Stimulated activated memory B cell treated with anti-CD40 and anti-IgM and Interleukin-4, amounts not matched to agents 10 μg/mL and 1 μg/mL and 100 μg/mL, for 72 hours (primary cell): ENCODE results near the gene GPANK1.
A peak's percentile ranks its signal among the peaks of the same experiment; 100 is the strongest.

ENCODE experiments used
- ATAC-seq: fragments of 150-1000 bp; cut with Tn5 transposase; 2 replicates; pipeline ENCODE4 v1.10.0; 2021
- H3K27ac Mint-ChIP-seq: one replicate; pipeline ENCODE4 v1.8.0; 2022; ENCODE audit warnings: mild to moderate bottlenecking, mixed read lengths
- H3K27me3 Mint-ChIP-seq: one replicate; pipeline ENCODE4 v1.8.0; 2022; ENCODE audit warnings: mixed read lengths
- H3K36me3 Mint-ChIP-seq: one replicate; pipeline ENCODE4 v1.8.0; 2022; ENCODE audit warnings: mixed read lengths
- H3K4me1 Mint-ChIP-seq: one replicate; pipeline ENCODE4 v1.8.0; 2022; ENCODE audit warnings: mixed read lengths
- H3K4me3 Mint-ChIP-seq: one replicate; pipeline ENCODE4 v1.8.0; 2022; ENCODE audit warnings: mild to moderate bottlenecking, moderate library complexity, mixed read lengths
- H3K9me3 Mint-ChIP-seq: one replicate; pipeline ENCODE4 v1.8.0; 2022; ENCODE audit warnings: mixed read lengths

Gene GPANK1

DNA sequence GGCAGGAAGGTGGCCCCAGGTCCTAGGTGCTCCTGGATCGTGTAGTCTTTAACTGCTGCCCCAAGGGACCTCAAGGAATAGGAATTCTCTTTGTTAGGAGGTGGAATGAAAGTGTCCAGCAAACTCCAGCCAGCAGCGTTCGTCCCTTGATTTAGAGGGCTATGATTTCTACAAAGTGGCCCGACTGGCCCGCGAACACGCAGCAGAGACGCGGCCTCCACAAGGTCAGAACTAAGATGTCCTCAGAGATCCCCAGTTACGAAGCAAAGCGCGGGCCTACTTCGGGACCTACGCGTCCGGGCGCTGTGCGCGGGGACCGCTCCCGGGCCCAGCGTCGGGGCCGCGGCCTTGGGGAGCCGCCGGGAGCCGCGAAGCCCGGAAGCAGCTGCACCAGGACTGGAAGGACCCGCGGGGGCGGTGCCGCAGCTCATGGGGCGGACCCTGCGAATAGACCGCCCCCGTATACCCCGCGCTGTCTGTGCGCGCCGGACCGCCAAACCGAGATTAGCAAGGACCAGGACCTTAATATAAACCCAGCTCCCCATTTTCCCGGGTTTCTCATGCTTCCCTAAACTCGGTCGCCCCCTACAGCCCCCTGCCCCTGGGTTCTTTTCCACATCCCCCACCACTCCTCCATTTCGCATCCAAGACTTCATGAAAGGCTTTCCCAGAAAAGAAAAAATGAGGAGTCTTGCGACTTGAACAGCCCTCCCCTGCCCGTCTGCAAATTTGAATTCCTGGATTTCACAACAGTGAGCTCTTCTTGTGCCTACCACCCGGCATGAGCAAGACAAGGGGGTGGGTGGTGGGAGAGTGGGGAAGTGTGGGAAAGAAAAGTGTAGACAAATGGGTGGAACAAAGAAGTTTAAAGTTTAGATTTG lies 4.2 kb downstream of the GPANK1 start, which contains the start of gene C6orf47:
Gene C6orf47, minus strand, starts transcription at position 398 of the 881 bp plus-strand sequence. CDS start 831 bp downstream, outside the sequence.
- Mint-ChIP-seq H3K9me3 (no peaks in the 10 kb centered on the region), H3K4me1 (peaks cover 89% of the 10 kb centered on the region), H3K27me3 (no peaks in the 10 kb centered on the region), H3K4me3 (peak within 1 kb of the TSS; percentile 97), H3K36me3 (peaks cover 71% of the 10 kb centered on the region), H3K27ac (peak within 1 kb of the TSS; percentile 98)
- ATAC-seq: peak; percentile 86

DNA sequence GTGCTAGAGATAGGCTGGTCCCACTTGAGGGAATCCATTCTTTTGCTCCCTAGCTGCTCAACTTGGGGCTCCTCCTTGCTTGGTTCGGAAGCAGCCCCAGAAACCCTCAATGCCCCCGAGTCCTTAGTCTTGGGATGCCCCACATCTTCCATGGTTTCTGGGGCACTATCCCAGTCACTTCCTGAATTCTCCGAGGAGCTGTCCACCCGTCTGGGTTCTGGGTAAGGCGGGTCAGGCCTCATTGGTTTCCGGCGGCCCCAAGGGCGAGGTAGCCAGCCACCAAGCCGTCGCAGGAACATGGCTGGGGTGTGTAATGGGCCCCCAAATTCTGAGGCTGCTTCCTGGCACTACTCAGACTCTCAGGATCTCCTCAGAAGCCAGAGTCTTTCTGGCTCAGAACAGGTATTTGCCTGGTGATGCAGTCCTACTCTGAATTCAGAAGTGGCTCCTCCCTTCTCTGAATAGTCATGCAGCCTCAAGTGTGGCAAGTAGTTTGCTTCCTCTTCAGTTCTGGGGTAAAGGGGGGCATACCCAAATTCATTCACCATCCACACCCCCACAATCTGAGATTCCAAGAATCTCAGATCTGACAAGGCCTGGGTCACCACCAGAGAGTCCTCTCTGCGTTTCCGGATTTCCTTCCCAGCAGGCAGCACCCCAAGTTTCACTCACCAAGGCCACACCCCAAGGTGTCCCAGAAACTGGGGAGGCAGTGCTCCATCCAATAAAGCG lies 5.0 kb downstream of the GPANK1 start:
- Mint-ChIP-seq H3K4me3 (peak overlapping the region; percentile 97), H3K36me3 (peaks cover 74% of the 10 kb centered on the region), H3K27me3 (no peaks in the 10 kb centered on the region)

DNA sequence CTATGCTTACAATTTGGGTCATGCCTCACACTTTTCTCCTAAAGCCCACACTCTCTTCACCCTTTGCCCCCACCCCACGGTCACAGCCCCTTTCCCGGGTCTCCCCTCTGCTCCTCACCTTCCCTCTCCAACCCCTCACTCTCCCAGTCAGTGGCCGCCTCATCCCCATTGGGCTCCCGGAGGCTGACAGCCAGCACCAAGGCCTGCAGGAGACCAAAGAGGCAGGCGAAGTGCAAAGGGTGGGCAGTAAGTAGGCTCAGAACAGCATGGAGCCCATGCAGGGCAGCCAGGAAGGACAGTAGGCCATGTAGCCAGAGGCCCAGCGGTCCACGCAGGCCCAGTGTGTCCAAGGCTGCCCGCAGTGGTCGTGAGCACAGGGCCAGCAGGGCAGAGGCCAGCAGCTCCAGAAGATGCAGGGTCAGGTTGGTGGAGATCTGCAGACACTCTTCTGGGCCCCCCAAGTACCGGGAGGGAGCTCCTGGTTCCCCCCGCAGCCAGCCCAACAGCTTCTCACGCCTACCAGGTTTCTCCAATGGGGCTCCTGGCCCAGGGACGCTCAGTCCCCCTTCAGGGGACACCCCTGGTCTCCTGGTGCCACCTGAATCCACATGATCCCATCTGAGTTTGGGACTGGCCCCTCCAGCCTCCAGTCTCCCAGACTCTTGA lies 5.7 kb downstream of the GPANK1 start:
- peak overlapping the region; percentile 97 for H3K4me3 Mint-ChIP-seq
- peak overlapping the region; percentile 98 for H3K27ac Mint-ChIP-seq
- H3K9me3 Mint-ChIP-seq: no peaks in the 10 kb centered on the region
- no peak for ATAC-seq
- peaks cover 67% of the 10 kb centered on the region for H3K36me3 Mint-ChIP-seq
- peaks cover 83% of the 10 kb centered on the region for H3K4me1 Mint-ChIP-seq
- H3K27me3 Mint-ChIP-seq: no peaks in the 10 kb centered on the region

More for the DNA sequence above, 5.0 kb downstream of the GPANK1 start:
- H3K27ac Mint-ChIP-seq: peak overlapping the region; percentile 98
- H3K9me3 Mint-ChIP-seq: no peaks in the 10 kb centered on the region
- peak; percentile 65 for ATAC-seq
- peaks cover 90% of the 10 kb centered on the region for H3K4me1 Mint-ChIP-seq

DNA sequence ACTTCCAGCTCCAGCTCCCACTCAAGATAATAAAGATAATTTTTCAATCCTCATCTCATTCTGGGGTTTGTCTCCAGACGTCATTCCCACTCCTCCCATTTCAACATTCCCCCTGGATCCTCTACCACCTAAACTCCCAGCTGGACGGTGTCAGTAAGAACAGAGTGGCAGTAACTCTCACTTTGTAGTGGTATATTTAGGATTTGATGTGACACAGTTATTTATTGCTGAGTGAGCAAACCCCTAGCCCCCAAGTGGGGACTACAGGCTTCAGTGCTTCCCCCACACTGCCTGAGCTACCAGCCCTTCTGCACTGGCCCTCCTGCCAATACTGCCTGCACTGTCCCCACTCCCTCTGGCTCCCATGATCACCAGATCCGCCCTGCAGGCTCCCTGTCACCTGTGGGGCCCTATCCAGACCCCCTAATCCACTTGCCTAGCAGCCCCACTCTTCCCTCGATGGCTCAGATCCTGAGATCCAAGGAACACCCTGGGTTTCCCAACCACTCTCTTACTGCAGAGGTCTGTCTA lies 6.6 kb downstream of the GPANK1 start:
- H3K36me3 Mint-ChIP-seq: peaks cover 58% of the 10 kb centered on the region
- peak overlapping the region; percentile 97 for H3K4me3 Mint-ChIP-seq
- H3K9me3 Mint-ChIP-seq: no peaks in the 10 kb centered on the region
- no peak for ATAC-seq
- H3K4me1 Mint-ChIP-seq: peaks cover 80% of the 10 kb centered on the region
- H3K27me3 Mint-ChIP-seq: no peaks in the 10 kb centered on the region
- H3K27ac Mint-ChIP-seq: peak overlapping the region; percentile 98

DNA sequence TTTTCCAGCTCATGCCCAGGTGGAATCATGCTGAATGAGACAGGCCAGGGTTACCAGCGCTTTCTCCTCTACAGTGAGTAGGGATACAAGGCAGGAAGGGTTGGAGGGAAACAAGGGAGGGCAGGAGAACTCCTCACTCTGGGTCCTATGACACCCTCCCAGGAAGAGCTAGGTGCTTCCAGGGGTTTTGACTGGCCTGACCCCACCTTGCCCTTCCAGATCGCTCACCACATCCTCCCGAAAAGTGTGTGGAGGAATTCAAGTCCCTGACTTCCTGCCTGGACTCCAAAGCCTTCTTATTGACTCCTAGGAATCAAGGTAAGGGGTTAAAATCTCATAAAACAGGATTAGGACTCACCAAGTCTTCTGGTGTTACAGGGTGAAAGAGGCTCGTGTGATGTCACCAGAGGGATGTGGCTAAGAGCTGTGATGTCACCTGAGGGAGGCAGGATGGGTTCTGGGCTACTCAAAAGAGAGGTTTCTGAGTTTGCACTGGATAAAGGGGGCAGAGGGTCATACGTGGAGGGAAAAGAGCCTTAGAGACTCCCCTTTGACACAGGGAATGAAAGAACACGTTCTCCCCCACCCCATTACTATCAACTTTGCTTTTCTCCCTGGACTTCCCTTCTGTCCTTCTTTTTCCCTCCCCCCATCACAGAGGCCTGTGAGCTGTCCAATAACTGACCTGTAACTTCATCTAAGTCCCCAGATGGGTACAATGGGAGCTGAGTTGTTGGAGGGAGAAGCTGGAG lies 7.2 kb downstream of the GPANK1 start:
- Mint-ChIP-seq H3K27me3 (no peaks in the 10 kb centered on the region), H3K36me3 (peaks cover 54% of the 10 kb centered on the region), H3K4me3 (peak overlapping the region; percentile 97), H3K9me3 (no peaks in the 10 kb centered on the region), H3K27ac (peak overlapping the region; percentile 98), H3K4me1 (peaks cover 73% of the 10 kb centered on the region)
- ATAC-seq: no peak

DNA sequence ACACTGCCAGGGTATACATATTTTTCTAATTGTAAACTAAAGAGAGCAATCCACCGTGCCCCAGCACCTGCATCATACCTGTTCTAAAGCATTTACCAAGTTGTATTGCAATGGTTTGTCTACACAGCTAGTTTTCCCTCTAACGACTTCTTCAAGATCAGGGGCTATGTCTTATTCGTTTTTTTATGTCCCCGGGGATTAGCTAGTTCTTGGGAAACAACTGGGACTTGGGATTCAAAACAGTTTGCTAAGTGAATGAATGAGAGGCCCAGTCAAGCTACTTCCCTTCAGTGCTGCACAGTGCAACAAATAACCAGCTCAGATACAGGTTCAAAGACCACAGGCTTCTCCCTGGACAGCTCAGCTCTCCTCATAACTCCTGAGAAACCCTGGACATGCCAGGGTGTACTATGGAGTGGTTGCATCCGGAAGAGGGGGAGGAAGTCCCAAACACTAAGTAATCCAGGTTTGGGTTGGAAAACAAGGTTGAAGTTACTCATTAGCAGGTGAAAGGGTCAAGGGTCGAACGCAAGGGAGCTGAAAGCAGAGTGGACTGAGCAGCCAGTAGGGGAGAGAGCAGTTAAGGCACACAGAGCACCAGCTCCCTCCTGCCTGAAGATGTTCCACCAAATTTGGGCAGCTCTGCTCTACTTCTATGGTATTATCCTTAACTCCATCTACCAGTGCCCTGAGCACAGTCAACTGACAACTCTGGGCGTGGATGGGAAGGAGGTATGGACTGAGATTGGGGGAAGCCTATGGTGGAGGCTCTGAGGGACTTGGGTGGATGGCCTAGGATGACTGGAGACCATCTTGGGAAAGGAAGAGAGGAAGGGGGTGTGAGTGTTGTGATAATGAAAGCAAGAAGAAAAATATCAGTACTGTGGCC lies 9.2 kb downstream of the GPANK1 start, which contains the start of gene APOM:
Gene APOM, plus strand, starts transcription at position 546 of the 889 bp plus-strand sequence. Its CDS starts 73 bp downstream, at position 619.
- Mint-ChIP-seq H3K36me3 (peaks cover 53% of the 10 kb centered on the region), H3K27me3 (no peaks in the 10 kb centered on the region), H3K9me3 (no peaks in the 10 kb centered on the region), H3K27ac (peak within 1 kb of the TSS; percentile 9), H3K4me3 (no peak within 1 kb of the TSS), H3K4me1 (peaks cover 68% of the 10 kb centered on the region)
- ATAC-seq: no peak

DNA sequence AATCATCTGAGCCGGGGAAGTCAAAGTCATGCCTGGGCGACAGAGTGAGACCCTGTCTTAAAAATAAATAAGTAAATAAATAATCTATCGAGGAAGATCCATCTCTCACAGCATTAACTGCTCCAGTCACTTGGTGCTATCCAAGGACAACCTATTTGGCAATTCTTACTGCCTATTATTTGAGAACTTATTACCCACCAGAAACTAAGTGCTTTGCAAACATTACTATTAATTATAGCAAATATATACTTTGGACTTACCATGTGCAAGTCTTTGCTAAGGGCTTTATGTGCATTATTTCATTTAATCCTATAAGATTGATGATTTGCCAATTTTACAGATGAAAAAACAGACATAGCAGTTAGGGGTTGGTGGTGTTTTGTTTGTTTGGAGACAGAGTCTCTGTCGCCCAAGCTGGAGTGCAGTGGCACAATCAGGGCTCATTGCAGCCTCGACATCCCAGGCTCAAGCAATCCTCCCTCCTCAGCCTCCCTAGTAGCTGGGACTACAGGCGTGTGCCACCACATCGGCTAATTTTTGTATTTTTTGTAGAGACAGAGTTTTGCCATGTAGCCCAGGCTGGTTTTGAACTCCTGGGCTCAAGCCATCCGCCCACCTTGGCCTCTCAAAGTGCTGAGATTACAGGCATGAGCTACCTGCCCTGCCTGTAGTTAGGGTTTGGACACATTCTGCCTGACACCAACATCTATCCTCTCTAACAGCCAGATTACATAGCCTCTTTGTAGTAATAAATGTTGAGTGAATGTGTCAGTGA lies 10.0 kb downstream of the GPANK1 start:
- H3K4me1 Mint-ChIP-seq: peaks cover 72% of the 10 kb centered on the region
- H3K9me3 Mint-ChIP-seq: no peaks in the 10 kb centered on the region
- no peak for ATAC-seq
- H3K36me3 Mint-ChIP-seq: peaks cover 53% of the 10 kb centered on the region
- H3K4me3 Mint-ChIP-seq: no peak overlapping the region
- H3K27ac Mint-ChIP-seq: peak overlapping the region; percentile 9
- no peaks in the 10 kb centered on the region for H3K27me3 Mint-ChIP-seq

DNA sequence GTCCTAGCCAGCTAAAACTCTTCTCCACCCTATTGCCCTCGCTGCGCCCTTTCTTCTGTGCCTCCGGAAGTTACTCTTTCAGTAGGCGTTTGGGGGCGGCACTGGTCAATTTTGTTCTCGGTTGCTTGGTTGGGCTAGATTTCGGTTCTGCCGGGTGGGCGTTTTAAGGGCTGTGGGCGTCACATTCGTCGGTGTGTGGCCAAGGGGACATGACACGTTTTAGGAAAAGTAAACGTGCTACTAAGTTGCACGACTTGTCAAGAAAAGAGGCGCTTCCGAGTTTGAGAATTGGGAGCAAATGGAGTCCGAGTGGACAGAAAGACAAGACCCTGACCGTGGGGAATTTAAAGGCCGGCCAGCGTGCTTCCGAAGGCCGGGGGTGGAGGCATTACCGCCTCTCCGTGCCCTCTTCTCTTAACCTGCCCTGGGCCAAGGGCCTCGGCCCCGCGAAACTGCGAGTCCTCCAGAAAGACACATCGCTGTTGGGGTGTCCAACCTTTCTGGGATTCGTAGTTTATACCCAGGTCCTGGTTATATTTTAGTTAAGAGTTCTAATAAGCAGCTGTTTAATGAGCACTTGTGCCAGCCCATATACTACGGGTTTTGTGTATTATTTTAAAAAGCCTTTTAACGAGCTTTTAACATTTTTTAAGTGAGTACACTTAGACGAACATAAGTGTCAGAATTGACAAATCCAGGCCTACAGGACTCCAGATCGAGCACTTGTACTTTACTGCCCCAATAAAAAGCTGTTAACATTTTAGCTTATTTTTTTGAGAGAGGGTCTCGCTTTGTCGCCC lies 11.7 kb downstream of the GPANK1 start:
- Mint-ChIP-seq H3K36me3 (peaks cover 45% of the 10 kb centered on the region), H3K9me3 (no peaks in the 10 kb centered on the region), H3K4me1 (peaks cover 66% of the 10 kb centered on the region), H3K4me3 (peak overlapping the region; percentile 87), H3K27ac (peak overlapping the region; percentile 91), H3K27me3 (no peaks in the 10 kb centered on the region)
- ATAC-seq: peak; percentile 82

DNA sequence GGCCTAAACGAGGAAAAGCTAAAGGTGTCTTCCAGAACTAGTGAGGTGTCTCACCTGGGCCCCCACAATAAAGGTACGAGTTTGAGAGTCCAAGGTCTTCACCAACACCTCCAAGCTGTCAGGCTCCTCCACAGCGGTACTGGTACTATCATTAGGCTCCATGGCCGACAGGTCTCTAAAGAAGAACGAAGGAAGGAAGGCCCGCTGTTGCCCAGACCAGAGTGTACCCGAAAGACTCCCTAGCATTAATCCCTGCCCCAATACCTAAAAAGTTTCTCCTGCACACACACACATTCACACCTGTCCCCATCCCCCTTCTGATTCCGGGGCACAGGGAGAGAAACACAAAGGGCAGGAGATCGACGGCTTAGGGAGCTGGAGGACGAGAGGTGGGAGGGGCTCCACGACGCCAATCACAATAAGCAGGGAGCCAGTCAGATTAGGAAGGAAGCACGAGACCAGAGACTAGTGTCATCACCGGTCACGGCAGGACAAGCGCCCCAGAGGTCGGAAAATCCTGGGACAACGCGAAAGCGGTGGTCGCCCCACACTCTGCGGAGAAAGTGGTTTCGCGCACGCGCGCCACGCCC lies 13.1 kb downstream of the GPANK1 start:
- peaks cover 46% of the 10 kb centered on the region for H3K36me3 Mint-ChIP-seq
- ATAC-seq: peak; percentile 60
- no peaks in the 10 kb centered on the region for H3K9me3 Mint-ChIP-seq
- H3K4me3 Mint-ChIP-seq: peak overlapping the region; percentile 87
- H3K4me1 Mint-ChIP-seq: peaks cover 52% of the 10 kb centered on the region
- peak overlapping the region; percentile 91 for H3K27ac Mint-ChIP-seq
- H3K27me3 Mint-ChIP-seq: no peaks in the 10 kb centered on the region

DNA sequence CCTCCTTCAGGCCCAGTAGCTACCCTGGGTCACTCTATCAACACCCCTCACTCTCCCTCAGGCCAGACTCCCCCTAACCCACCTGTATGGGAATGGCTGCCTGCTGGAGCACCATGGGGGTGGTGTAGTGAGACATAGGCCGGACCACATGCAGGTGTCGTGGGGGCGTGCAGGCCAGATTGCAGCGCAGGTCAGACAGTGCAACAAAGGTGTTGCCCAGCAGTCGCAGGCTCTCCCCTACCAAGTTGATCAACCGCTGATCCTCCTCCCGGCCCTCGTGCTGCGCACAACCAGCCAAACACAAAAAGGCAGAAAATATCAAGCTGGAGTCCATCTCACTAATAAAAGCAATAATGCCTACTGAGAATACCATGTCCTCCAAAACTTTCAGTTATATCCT lies 19.5 kb downstream of the GPANK1 start:
- Mint-ChIP-seq H3K4me1 (peaks cover 21% of the 10 kb centered on the region), H3K27ac (peak overlapping the region; percentile 64), H3K36me3 (peaks cover 63% of the 10 kb centered on the region), H3K27me3 (no peaks in the 10 kb centered on the region), H3K4me3 (no peak overlapping the region), H3K9me3 (no peaks in the 10 kb centered on the region)
- ATAC-seq: no peak

DNA sequence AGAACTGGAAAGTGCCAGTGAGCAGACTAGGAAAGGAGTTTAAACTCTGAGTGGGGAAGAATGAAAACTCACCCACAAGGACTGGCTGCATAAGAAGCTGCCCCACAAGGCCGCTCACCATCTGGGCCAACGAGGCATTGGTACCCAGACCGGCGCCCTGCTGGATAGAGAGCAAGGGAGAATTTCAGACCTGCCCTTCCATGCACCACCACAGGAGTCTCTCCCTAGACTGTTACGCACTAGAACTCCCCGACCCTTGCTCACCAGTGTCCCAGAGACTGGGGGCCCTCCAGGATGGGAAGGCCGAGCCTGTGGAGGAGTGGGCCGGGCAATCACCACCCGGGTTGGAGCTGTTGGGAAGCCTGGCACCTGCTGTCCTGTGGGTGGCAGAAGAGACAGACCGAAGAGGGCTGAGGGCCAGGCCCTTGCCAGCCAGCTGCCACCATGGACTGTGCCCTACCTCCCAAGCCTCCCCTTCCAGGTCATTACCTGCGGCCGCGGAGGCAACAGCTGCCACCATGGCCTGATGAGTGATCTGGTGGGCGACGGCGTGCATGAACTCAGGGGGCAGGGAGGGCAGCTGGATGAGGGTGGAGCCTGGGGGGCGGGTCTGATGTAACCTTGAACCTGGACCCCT lies 20.9 kb downstream of the GPANK1 start:
- peaks cover 7% of the 10 kb centered on the region for H3K4me1 Mint-ChIP-seq
- H3K27ac Mint-ChIP-seq: no peak overlapping the region
- ATAC-seq: no peak
- H3K9me3 Mint-ChIP-seq: no peaks in the 10 kb centered on the region
- H3K27me3 Mint-ChIP-seq: no peaks in the 10 kb centered on the region
- peaks cover 51% of the 10 kb centered on the region for H3K36me3 Mint-ChIP-seq
- no peak overlapping the region for H3K4me3 Mint-ChIP-seq
